HG03460 (cell line): ENCODE measurements around the gene GTF3C1.
A peak's percentile ranks its signal among the peaks of the same experiment; 100 is the strongest.
"Not testable (repeated sequence)": the region's sequence is repeated elsewhere in the genome, so short reads cannot be mapped to it uniquely, and the experiment has no call there.

Source experiments
- ATAC-seq: cut with Tn5 transposase; IDR thresholded peaks from one replicate; pipeline ENCODE4 v1.9.1; 2021; ENCODE audit not compliant: unreplicated experiment

Gene GTF3C1

DNA sequence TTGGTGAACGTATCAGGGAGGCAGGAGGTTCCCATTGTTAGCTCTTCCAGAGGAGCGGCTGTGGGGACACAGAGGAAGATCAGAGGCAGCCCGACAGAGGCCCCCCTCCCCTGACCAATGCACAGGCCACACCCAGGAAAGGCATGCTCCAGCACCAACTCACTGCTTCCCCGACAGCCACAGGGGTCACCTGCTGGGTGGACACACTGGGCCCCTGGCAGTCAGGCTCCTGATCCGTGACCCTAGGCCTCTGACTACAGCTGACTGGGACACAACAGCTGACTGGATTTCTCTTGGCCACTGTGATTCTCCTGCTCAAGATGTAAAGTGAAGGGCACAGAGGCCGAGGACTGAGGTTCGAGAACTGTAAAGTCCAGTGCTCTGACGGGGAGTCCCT is 84.2 kb downstream of the GTF3C1 start:
- ATAC-seq: no peak

DNA sequence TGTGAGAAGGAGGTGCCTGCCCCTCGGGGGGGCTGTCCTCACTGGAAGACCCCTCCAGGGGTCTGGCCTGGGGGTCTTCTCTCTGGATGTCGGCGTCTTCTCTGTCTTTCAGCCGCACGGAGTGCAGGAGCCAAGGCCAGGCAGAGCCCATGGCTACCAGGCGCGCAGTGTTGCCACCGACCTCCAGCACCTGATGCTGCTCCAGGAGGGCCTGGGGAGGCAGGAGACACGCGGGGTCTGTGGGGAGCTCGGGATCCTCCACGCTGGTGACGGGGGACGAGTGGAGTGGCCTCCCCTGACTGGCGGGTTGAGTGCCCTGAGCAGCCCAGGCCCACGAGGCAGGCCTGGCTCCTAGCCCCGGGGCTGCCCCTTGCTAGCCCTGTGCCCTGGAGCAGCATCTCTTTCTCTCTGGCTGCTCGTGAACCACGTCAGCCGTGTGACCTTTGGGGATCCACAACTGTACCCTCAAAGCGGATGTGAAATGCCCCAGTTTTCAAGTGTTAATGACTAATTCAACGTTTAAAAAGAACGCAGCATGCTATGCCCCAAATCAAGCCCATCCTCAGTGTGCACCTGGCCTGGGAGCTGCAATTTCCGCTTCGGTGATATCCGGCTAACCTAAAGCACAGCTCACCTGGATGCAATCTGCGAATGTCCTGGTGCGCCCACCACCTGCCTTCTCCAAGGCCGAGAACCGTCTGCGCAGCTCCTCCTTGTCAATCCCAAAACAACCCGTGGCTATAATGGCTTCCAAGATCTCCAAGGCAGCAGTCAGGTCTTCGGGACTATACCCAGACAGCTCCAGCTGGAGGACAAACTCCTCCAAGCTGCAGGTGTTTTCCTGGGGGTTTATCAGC is 84.9 kb downstream of the GTF3C1 start:
- no peak for ATAC-seq

DNA sequence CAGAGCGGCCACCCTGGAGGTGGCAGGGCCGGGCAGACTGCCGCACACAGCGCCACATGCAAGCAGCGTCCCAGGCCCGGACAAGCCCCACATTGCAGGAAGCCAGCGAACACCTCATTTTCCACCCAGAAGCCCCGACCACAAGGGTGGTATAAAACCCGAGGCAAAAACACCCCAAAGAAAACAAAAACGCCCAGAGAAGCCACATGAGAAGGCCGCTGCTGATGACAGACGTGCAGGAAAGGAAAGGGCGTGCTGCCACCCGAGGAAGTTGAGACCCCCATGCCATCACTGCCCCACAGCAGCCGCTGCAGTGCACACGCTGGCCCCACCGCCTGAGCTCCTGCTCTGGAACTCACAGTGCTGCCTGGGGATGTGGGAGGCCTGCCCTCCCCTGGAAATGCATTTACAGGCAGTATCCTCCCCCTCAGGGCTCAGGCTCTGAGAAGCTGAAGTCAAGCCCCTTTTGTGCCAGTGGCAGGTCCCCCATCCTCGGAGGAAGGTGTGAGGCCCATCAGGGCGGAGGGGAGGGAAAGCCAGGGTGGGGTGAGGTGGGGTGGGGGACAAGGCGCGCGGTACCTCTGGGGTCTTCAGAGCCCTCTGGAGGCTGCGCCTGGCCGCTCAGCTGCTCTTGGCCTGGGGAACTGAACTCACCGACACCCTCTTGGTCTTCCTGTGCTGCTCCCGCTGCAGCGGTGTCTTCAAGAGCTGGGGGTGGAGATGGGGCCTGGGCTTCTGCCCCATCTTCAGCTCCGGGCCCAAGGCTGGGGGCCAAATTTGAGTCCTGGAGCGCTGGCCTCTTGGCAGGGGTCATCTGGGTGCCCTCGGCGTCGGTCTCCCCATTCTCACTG is 85.7 kb downstream of the GTF3C1 start:
- ATAC-seq: no peak

DNA sequence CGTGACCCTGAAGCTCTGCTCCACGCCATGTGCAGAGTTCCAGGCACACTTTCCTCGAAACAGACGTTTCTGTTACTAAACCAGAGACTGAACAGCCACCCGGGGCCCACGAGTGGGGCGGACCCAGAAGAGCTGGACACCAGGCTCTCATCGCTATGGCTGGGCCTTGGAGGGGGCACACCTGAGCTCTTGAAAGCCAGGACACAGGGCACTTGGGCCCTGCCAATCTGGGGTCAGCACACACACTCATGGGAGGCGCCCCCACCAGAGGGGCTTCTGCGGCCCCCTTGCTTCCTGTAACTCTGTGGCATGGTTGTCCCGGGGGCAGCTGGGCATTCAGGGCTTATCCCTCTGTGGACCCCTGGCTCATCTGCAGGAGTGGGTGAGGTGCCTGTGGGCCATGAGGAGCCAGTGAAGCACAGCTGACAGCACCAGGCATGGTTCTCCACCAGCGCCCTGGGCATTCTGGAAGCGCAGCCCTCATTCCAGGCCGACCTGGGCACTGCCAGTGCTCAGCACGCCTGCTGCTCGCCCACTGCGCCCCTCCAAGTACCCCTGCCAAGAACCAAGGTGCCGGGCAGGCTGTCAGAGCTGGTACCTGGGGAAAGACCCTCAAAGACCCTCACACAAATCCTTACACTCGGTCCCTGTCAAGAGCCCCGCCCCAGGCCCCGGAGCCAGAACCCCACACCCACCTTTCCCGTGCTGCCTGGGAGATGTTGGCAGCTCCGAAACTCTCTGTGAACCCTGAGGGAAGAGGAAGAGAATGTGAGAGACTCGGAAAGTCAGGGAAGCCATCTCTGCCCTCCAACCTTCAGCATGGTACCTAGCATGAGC is 86.6 kb downstream of the GTF3C1 start:
- ATAC-seq: no peak

DNA sequence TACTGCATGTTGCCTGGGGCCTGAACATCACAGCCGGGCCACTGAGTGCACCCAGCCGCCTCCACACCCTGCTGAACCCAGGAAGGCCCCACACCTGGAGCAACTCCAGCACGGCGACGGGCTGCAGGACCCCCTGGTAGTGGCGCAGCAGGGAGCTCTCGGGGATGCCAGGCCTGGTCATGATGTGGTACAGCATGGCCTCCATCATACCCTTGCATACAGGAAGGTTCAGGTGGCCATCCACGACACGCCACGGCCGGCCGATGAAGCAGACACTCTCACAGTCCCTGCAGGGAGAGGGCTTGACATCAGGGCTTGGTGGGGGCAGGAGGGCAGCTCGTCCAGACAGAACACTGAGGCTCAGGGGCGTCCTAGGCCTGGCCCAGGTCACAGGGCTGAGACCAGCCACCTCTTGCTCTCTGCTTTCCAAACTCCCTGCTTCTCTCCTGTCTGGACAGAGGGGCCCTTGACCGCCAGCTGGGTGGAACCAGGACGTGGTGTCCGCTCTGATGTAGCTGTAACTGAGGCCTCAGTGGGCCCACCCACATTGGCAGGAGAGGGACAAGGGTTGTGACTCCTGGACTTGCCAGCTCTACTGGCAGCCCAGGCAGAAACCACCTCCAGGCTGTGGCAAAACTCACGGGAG is 87.4 kb downstream of the GTF3C1 start:
- ATAC-seq: no peak

DNA sequence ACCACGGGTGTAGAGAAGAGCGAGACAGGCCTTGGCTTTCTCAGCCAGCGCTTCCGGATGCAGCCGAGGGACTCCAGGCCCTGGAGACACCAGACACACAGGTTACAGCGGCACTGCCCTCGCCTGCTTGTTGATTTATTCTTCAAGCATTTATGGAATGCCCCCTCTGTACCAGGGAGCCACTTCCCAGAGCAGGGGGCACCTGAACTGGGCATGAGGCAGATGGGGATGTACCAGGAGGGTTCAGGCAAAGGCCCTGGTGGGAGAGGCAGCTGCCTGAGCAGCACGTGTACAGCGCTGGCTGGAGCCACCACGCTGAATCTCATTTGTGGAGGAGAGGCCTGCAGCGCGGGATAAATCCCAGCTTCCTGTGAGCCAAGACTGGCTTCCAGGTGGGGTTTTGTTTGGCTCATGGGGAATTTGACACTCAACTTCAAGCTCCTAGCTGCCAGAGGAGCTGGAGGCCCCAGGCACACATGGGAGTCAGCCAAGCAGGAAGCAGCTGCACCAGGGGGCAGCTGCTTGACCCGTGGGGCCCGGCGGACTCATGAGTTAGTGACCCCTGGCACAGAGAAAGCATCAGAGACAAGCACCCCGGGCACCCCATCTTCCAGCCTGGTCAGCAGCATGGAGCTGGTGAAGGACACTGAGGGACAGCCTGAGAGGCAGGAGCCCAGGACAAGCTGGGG is 88.1 kb downstream of the GTF3C1 start:
- no peak for ATAC-seq

DNA sequence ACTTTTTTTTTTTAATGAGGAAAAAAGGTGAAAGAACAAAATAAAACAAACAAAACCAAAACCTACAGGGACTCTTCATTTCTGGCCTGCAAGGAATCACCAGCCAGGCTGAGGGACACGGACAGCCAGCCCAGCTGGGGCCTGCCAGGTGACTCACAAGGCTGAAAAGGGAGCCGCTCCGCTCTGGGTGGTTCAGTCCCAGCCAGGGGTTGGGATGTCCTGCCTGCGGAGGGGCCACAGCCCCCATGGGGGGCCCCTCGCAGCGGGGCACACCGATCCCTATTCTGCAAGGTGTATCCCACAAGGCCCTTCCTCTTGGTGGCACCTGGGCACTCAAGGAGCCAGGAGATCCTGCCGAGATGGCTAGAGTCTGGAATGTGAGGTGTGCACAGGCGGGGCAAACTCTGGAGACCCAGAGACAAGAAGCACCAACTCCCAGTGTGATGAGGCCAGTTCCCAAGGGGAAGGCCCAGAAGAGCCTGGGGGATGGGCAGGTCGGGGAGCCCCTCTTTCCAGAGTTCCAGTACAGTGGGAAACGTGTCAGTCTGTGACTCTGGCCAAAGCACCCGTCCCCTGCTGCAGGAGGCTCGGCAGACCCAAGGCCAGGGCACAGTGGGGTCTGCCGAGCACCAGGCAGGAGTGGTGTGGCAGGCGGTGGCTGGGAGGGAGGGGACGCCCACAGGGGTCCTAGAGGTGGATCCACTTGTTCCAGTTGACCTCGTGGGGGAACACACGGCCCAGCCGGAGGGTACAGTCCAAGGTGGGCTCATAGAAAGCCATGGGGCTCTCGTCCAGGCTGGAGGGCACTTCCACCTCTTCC is 88.8 kb downstream of the GTF3C1 start:
- ATAC-seq: no peak

DNA sequence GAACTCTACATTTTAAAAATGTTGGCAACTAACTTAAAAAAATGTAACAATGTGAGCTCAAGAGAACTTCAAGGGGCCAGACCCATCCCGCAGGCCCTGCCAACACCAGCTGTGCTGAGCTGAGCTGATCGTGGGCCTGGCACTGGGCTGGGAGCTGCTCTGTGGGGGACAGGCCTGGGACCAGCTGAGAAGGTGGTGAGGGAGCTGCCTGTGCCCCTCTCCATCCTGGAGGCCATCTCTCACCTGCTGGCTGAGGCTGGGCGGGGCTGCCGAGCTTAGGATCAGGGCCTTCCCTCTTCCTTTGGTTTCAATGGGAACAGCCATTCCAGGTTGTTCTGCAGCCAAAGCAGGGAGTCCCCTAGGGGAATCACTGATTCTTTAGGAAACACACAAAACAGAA is 89.5 kb downstream of the GTF3C1 start:
- ATAC-seq: no peak

DNA sequence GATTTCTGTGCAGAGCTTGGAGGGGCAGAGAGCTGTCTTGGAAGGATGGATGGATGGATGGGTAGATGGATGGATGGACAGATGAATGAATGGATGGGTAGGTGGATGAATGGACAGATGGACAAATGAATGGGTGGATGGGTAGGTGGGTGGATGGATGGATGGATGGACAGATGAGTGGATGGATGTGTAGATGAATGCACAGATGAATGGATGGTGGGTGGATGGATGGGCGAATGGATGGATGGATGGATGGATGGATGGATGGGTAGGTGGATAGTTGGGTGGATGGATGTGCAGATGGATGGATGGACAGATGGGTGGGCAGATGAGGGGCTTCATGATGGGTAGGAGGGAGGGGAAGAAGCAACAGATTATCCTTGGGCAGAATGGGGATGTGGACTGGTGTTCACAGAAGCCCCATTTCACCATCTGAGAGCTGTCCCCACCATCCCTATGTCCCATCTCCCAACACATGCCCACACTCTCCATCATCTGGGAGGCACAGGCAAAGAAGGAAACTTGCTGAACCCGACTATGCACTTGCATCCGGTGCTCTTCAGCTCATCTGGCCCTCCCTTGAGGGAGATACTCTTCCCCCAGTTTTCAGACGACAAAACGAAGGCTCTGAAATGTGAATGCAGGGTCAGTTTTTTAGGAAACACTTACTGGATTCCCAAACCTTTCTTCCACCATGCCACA is 90.6 kb downstream of the GTF3C1 start:
- ATAC-seq: no peak

DNA sequence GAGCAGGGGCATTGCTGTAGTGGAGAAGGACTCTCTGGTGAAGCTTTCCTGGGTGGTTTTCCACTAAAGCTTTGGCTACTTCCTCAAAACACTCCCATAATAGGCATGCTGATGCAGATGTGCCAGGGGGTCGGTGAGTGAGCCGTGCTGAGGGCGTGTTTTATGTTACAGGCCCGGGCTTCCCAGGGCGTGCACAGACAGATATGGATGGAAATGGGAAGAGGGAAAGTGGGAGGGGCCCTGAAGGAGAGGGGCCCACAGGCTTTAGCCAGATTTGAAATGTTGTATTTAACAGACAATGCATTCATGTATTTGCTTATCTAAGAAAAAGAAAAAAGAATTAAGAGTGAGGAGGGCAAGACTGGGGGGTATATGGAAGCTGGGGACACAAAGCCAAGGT is 91.5 kb downstream of the GTF3C1 start:
- no peak for ATAC-seq

DNA sequence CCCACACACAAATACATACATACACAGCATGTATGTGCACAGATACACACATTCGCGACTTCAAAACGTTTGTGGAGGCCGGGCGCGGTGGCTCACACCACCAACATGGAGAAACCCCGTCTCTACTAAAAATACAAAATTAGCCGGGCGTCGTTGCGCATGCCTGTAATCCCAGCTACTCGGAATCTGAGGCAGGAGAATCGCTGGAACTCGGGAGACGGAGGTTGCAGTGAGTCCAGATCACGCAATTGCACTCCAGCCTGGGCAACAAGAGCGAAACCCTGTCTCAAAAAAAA is 92.2 kb downstream of the GTF3C1 start:
- ATAC-seq: not testable (repeated sequence)

DNA sequence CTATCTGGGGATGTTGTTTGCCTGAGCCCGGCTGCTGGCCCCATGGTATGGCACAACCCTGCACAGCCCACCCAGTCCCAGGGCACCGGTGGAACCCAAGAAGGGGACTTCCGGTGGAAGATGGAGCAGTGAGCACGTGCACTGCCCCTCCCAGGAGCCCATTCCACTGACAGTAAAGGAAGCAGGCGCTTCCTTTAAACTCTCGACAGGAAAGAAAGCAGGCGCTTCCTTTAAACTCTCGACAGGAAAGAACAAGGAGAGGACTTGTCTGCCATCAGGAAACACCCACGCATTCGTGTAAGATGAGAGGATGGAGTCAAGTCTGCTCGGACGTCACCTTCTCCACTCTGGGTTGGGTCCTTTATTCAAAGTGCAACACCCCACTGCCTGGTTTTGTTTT is 94.0 kb downstream of the GTF3C1 start:
- ATAC-seq: no peak

DNA sequence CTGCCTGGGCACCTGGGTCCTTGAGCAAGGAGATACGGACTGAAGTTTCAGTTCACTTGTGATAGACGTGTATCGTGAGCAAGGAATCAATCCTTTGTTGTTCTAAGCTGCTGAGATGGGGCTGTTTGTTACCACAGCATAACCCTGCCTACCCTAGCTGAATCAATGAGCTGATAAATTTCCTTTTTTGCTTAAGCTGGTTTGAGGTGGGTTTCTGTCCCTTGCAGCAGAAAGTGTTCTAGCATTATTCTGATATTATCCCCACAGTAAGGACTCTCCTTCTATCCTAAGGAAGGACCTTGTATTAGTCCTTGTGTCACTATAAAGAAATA is 96.3 kb downstream of the GTF3C1 start:
- no peak for ATAC-seq

DNA sequence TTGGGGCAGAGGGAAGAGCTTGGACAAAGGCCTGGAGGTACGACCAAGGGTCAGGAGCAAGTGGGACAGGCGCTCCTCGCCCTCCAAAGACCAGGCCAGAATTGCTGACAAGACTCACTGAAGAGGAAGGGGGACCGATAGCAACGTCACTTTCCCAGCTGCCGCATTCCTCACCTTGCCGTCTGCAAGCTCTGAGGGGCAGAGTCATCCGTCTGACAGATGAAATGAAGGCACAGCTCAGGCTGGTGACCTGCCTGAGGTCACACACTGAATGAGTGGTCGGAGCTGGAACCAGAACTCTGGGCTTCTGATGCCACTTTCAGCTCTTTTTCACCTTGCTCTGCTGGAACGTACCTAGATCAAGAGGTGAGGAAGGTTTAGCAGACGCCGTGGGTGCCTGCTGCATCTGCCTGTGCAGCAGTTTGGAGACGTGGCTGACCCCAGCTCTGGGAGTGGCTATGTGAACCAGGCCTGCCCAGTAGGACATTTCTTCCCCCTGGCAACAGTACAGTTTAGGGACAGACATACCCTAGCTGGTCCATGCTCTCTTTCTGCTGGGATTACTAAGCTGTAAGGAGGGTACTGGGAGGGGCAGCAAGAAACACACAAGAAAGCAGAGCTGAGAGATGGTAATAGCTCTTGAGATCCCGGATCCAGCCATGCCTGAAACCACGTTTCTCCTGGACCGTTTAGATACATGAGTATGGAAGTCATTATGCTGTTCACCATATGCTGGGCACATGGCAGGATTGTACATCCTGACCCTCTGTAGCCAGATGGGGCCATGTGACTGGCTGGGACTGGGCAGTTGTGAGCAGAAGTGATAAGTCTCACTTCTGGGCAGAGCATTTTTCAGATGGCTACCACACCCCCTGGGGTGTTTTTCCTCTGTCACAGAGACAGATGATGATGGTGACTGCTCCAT is 96.9 kb downstream of the GTF3C1 start:
- no peak for ATAC-seq

DNA sequence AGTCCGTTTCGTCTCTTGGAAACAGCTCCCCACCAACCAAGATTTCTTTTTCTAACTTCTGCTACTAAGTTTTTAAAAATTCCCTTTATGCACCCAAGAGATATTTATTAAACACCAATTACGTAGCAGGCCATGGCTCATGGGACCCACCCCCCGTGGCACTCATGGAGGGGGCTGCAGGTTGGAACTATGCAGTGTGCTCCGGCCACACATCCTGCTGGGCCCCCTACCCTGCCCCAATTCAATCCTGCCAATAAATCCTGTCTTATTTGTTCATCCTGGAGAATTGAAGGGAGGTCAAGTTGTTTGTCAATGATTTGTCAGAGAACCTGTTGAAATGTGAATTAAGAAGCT is 99.5 kb downstream of the GTF3C1 start:
- ATAC-seq: peak; percentile 10

DNA sequence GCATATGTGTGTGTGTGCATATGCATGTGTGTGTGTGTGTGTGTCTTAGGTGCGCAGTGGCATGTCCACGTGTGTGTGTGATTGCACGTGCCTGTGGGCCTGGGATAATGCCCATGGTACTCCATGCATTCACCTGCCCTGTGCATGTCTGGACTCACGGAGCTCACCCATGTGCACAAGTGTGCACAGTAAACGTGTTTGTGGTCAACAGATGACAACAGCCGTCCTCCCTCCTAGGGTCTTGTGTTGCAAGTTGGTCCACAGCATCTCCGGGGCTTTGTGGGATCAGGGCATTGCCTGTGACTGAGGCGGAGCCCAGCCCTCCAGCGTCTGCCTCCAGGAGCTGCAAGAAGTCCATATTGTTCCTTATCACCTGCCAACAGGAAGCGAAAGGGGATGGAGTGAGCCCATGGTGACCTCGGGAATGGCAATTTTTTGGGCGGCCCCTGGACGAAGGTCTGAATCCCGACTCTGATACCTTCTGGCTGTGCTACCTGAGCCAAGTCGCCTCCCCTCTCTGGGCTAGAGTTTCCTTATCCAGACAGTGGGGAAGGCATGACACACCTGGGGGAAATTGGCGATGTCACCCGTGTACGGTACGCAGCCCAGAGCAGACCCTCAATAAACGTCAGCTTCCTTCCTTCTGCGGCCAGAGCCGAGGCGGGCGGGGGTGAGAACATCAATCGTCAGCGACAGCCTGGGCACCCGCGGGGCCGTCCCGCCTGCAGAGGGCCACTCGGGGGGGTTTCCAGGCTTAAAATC is 100.1 kb downstream of the GTF3C1 start:
- ATAC-seq: peak; percentile 61
